Esophagus muscularis mucosa (tissue), 4 donors: ENCODE data around the gene THRB.

Source experiments
- EP300 ChIP-seq: sonication (generic); formaldehyde crosslinking; IDR thresholded peaks from one replicate; pipeline ENCODE4 v1.6.1; 2017; ENCODE audit warnings: antibody characterized with exemption
- POLR2A ChIP-seq: fragments of 450-650 bp; IDR thresholded peaks from one replicate; pipeline ENCODE4 v1.6.1; 2017; ENCODE audit warnings: antibody characterized with exemption, moderate library complexity, mild to moderate bottlenecking, low read depth
- POLR2AphosphoS5 ChIP-seq, 2 donors: sonication (generic); formaldehyde crosslinking; IDR thresholded peaks; one replicate each; pipeline ENCODE4 v1.6.1; 2017; ENCODE audit warnings: antibody characterized with exemption in 2 of 2
- TF ChIP-seq, protein P1 (sequence below), 3 experiments: fragments of 200-600 bp in 2 of 3; fragments of 450-650 bp in 1 of 3; sonication (generic) in 2 of 3; IDR thresholded peaks; one replicate each; pipeline ENCODE4 v1.5.1; 2017 to 2019; ENCODE audit warnings: antibody characterized with exemption in 3 of 3, mild to moderate bottlenecking in 2 of 3, moderate library complexity in 1 of 3

DNA sequence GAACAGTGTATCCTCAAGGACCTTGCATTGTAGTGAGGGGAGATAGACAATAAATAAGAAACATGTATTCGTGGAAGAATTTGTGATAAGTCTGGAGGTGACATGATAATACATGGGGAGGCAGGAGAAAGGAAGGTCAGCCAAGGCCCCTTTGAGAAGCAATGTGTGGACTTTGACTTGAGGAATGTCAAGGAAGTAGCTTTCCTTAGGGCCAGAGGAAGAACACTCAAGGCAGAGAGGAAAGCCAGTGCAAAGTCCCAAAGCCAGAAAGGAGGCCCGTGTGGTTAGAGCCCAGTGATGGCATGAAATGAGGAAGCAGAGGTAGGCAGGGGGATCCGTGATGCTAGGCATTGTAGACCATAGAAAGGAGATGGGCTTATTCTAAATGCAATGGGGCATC is 357.3 kb downstream of the THRB start:
- TF ChIP-seq, protein P1, sequence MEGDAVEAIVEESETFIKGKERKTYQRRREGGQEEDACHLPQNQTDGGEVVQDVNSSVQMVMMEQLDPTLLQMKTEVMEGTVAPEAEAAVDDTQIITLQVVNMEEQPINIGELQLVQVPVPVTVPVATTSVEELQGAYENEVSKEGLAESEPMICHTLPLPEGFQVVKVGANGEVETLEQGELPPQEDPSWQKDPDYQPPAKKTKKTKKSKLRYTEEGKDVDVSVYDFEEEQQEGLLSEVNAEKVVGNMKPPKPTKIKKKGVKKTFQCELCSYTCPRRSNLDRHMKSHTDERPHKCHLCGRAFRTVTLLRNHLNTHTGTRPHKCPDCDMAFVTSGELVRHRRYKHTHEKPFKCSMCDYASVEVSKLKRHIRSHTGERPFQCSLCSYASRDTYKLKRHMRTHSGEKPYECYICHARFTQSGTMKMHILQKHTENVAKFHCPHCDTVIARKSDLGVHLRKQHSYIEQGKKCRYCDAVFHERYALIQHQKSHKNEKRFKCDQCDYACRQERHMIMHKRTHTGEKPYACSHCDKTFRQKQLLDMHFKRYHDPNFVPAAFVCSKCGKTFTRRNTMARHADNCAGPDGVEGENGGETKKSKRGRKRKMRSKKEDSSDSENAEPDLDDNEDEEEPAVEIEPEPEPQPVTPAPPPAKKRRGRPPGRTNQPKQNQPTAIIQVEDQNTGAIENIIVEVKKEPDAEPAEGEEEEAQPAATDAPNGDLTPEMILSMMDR (IDR thresholded peaks at IDR 0.05), result no peak
- TF ChIP-seq POLR2AphosphoS5 (IDR thresholded peaks at IDR 0.05) (no peak), EP300 (no peak), POLR2A (no peak)
